Brain microvascular endothelial cell (primary cell): ENCODE measurements around the gene GIT1.

Experiments
- DNase-seq: peaks from one replicate; pipeline ENCODE4 v3.0.0-alpha.2; 2020
- H3K27ac ChIP-seq: fragments of 250-450 bp; sonication (Bioruptor Pico); 2 replicates; pipeline ENCODE4 v1.5.1; 2020; ENCODE audit warnings: mild to moderate bottlenecking, moderate library complexity
- H3K27me3 ChIP-seq: fragments of 250-450 bp; sonication (Bioruptor Pico); replicated peaks from 2 replicates; pipeline ENCODE4 v1.5.1; 2020; ENCODE audit warnings: mild to moderate bottlenecking
- H3K36me3 ChIP-seq: fragments of 250-450 bp; sonication (Bioruptor Pico); replicated peaks from 2 replicates; pipeline ENCODE4 v1.5.1; 2020; ENCODE audit warnings: mild to moderate bottlenecking
- H3K4me3 ChIP-seq: 2 replicates; pipeline ENCODE4 v1.5.1; 2011; ENCODE audit warnings: low read depth, mild to moderate bottlenecking, control low read depth, low read length, moderate library complexity
- in situ Hi-C: cut with HindIII; loops from 2 replicates; pipeline ENCODE4 v1.10.0; 2017; ENCODE audit warnings: low sequenced_read_pairs, low pct_ligation_motif_present
- TF ChIP-seq, protein P1 (sequence below): IDR thresholded peaks from 2 replicates; pipeline ENCODE4 v1.5.1; 2011; ENCODE audit warnings: low read depth, mild to moderate bottlenecking, moderate library complexity, low read length, control low read depth, inconsistent platforms; ENCODE audit errors: missing control alignments

The GIT1 gene

GRCh38 chr17:29589524-29590410 lies at the start of gene GIT1:
TSS of gene GIT1 (minus strand) at chr17:29589648. CDS start at chr17:29589378, 270 bp downstream.
- DNase-seq: peak; percentile 52
- in situ Hi-C loops: no loop called here
- Histone ChIP-seq H3K27ac (peak within 1 kb of the TSS; percentile 21), H3K36me3 (no peaks in the 10 kb centered on the region), H3K27me3 (no peaks in the 10 kb centered on the region), H3K4me3 (peak within 1 kb of the TSS; percentile 74)
- TF ChIP-seq, protein P1, sequence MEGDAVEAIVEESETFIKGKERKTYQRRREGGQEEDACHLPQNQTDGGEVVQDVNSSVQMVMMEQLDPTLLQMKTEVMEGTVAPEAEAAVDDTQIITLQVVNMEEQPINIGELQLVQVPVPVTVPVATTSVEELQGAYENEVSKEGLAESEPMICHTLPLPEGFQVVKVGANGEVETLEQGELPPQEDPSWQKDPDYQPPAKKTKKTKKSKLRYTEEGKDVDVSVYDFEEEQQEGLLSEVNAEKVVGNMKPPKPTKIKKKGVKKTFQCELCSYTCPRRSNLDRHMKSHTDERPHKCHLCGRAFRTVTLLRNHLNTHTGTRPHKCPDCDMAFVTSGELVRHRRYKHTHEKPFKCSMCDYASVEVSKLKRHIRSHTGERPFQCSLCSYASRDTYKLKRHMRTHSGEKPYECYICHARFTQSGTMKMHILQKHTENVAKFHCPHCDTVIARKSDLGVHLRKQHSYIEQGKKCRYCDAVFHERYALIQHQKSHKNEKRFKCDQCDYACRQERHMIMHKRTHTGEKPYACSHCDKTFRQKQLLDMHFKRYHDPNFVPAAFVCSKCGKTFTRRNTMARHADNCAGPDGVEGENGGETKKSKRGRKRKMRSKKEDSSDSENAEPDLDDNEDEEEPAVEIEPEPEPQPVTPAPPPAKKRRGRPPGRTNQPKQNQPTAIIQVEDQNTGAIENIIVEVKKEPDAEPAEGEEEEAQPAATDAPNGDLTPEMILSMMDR: no peak

- DNase-seq: no peak
- Histone ChIP-seq H3K27ac (no peak overlapping the region), H3K4me3 (no peak overlapping the region), H3K27me3 (no peaks in the 10 kb centered on the region), H3K36me3 (peaks cover 6% of the 10 kb centered on the region)
- TF ChIP-seq, protein P1: no peak
- in situ Hi-C loops: no loop called here
These were observed 44.4 kb upstream of the GIT1 start for GRCh38 chr17:29633886-29634285.

DNA sequence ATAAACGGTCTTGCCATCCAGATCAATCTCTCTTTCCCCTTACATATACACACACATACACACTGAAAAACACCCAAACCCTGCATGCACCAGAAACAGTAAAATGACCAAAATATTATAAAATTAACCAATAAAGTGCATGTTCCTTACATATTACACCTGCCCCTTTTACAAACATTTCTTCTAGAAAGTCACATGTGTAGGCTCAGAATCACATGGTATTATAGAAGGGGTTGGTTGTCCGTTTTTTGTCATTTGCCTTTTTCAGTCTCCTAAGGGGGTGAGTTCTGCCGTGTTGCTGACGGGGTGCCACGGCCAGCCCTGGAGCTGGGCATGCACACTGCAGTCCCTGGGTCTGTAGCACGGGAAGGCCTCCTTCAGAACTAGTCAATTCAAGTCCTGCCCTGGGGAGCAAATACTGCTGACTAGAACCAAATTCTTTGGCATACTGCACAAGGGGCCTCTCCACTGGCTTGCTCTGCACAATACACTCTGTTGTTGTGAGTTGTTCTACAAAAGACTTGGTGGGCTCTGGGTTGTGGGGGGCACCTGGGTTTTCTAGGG lies 41.3 kb upstream of the GIT1 start:
- Histone ChIP-seq H3K27me3 (no peaks in the 10 kb centered on the region), H3K36me3 (peaks cover 6% of the 10 kb centered on the region), H3K27ac (no peak overlapping the region), H3K4me3 (no peak overlapping the region)
- in situ Hi-C loops: no loop called here
- TF ChIP-seq, protein P1: no peak
- DNase-seq: no peak

GRCh38 chr17:29629839-29630238 lies 40.4 kb upstream of the GIT1 start:
- in situ Hi-C loops: no loop called here
- H3K27me3 ChIP-seq: no peaks in the 10 kb centered on the region
- DNase-seq: no peak
- H3K4me3 ChIP-seq: no peak overlapping the region
- no peak overlapping the region for H3K27ac ChIP-seq
- peaks cover 6% of the 10 kb centered on the region for H3K36me3 ChIP-seq
- TF ChIP-seq, protein P1: no peak

GRCh38 chr17:29628644-29629043 lies 39.2 kb upstream of the GIT1 start:
- Histone ChIP-seq H3K27me3 (no peaks in the 10 kb centered on the region), H3K36me3 (peaks cover 6% of the 10 kb centered on the region)

More at GRCh38 chr17:29628644-29629043, 39.2 kb upstream of the GIT1 start:
- H3K4me3 ChIP-seq: no peak overlapping the region
- in situ Hi-C loops: no loop called here
- no peak for DNase-seq
- TF ChIP-seq, protein P1: no peak
- H3K27ac ChIP-seq: no peak overlapping the region
